HG02759 (cell line): ENCODE results near the gene SYNE2.
A peak's percentile ranks its signal among the peaks of the same experiment; 100 is the strongest.

Experiments
- ATAC-seq: cut with Tn5 transposase; IDR thresholded peaks from one replicate; pipeline ENCODE4 v1.9.1; 2021; ENCODE audit warnings: mild to moderate bottlenecking, moderate library complexity; ENCODE audit not compliant: unreplicated experiment

Gene SYNE2

GRCh38 chr14:64212666-64213065, 359.9 kb downstream of the SYNE2 start:
- no peak for ATAC-seq

- ATAC-seq, result no peak
These were observed 360.3 kb downstream of the SYNE2 start for GRCh38 chr14:64213086-64213485.

- ATAC-seq, result no peak
These were observed 361.2 kb downstream of the SYNE2 start for GRCh38 chr14:64213853-64214570.

- no peak for ATAC-seq
These were observed 362.5 kb downstream of the SYNE2 start for GRCh38 chr14:64215274-64215673.

GRCh38 chr14:64215978-64216377, 363.2 kb downstream of the SYNE2 start:
- no peak for ATAC-seq

- ATAC-seq, result peak; percentile 46
These were observed 364.5 kb downstream of the SYNE2 start for GRCh38 chr14:64217308-64217707.

GRCh38 chr14:64217834-64218233, 365.0 kb downstream of the SYNE2 start:
- ATAC-seq, result peak; percentile 18

- ATAC-seq, result peak; percentile 56
These were observed 365.8 kb downstream of the SYNE2 start for GRCh38 chr14:64218344-64219240.

- ATAC-seq, result no peak
These were observed 367.3 kb downstream of the SYNE2 start for GRCh38 chr14:64220056-64220455.

GRCh38 chr14:64220466-64220865, 367.7 kb downstream of the SYNE2 start:
- ATAC-seq, result no peak

GRCh38 chr14:64221391-64222003, 368.7 kb downstream of the SYNE2 start:
- no peak for ATAC-seq

GRCh38 chr14:64225151-64225757, 372.4 kb downstream of the SYNE2 start:
- no peak for ATAC-seq

GRCh38 chr14:64227856-64228255, 375.1 kb downstream of the SYNE2 start:
- no peak for ATAC-seq

- ATAC-seq, result no peak
These were observed 376.7 kb downstream of the SYNE2 start for GRCh38 chr14:64229489-64229888.

- peak; percentile 29 for ATAC-seq
These were observed 379.5 kb downstream of the SYNE2 start for GRCh38 chr14:64232095-64232838.

- ATAC-seq, result no peak
These were observed 380.1 kb downstream of the SYNE2 start for GRCh38 chr14:64232944-64233343.

GRCh38 chr14:64233531-64234190, 380.9 kb downstream of the SYNE2 start:
- no peak for ATAC-seq

GRCh38 chr14:64234877-64235651, 382.3 kb downstream of the SYNE2 start:
- ATAC-seq, result peak; percentile 1
